GM12878 (cell line): ENCODE results near the gene DGAT2. TPM values are rescaled to one million over a fixed set of nuclear protein-coding genes. Genes with fewer than 3 reads are reported as not detected.

Experiments
- ATAC-seq: fragments of 200-7000 bp; cut with Tn5 transposase; 3 replicates; pipeline ENCODE4 v1.9.1; 2020; ENCODE audit warnings: mild to moderate bottlenecking, moderate library complexity
- BruUV-seq: library from RNA; stranded (reverse); fragments of 400-500 nt; replicated peaks from 2 replicates; lab custom pipeline; 2021; lab: Mats Ljungman, UMichigan
- CTCF ChIA-PET: fragments of 300-600 bp; sonication (Branson Sonifier 250); formaldehyde crosslinking; extraction: SDS; loops from one replicate; lab custom pipeline; 2021; ENCODE audit warnings: inconsistent platforms; lab: Yijun Ruan, JAX
- POLR2A ChIA-PET: fragments of 350-600 bp; formaldehyde crosslinking; extraction: SDS; loops from one replicate; lab custom pipeline; 2021; ENCODE audit warnings: inconsistent platforms; lab: Charles Lee
- RAD21 ChIA-PET: fragments of 300-600 bp; sonication (Branson Sonifier 250); formaldehyde crosslinking; loops from one replicate; lab custom pipeline; 2023; ENCODE audit warnings: antibody characterized with exemption; ENCODE audit not compliant: unreplicated experiment; lab: Charles Lee
- SMC1A ChIA-PET: fragments of 300-600 bp; sonication (Branson Sonifier 250); formaldehyde crosslinking; loops from one replicate; lab custom pipeline; 2023; ENCODE audit not compliant: unreplicated experiment, uncharacterized antibody; lab: Charles Lee
- DNase-seq: peaks from one replicate; pipeline ENCODE4 v3.0.0-alpha.2; 2011; ENCODE audit warnings: low read depth, low spot score
- FAIRE-seq: peaks from 3 replicates; lab custom pipeline; 2011; peaks lifted over from hg19 to GRCh38; lab: Jason Lieb, UNC
- H2AFZ ChIP-seq: 2 replicates; pipeline ENCODE4 v1.6.0; 2011; ENCODE audit warnings: low read depth, low read length, control low read depth; ENCODE audit not compliant: control insufficient read depth
- H3K27ac ChIP-seq: 2 replicates; pipeline ENCODE4 v1.5.1; 2011; ENCODE audit warnings: control low read depth; ENCODE audit not compliant: control insufficient read depth, insufficient read depth
- H3K27me3 ChIP-seq, 2 experiments: replicated peaks in 1 of 2; 2 replicates each; pipeline versions ENCODE4 v1.6.0 to v1.6.1; 2011; ENCODE audit warnings: low read length in 1 of 2; ENCODE audit not compliant: control insufficient read depth in 2 of 2, insufficient read depth in 2 of 2
- H3K36me3 ChIP-seq, 2 experiments: 2 replicates each; pipeline ENCODE4 v1.5.1; 2011; ENCODE audit warnings: low read length in 1 of 2; ENCODE audit not compliant: control insufficient read depth in 2 of 2, insufficient read depth in 2 of 2
- H3K4me1 ChIP-seq: 2 replicates; pipeline ENCODE4 v1.6.1; 2011; ENCODE audit warnings: mild to moderate bottlenecking, low read length, moderate library complexity, mixed read lengths; ENCODE audit not compliant: control insufficient read depth, insufficient read depth
- H3K4me2 ChIP-seq: 2 replicates; pipeline ENCODE4 v1.6.0; 2011; ENCODE audit warnings: control low read depth; ENCODE audit not compliant: control insufficient read depth, insufficient read depth
- H3K4me3 ChIP-seq: fragments of 200-600 bp; sonication (generic); 2 replicates; pipeline ENCODE4 v1.5.1; 2016
- H3K79me2 ChIP-seq: 2 replicates; pipeline ENCODE4 v1.6.0; 2011; ENCODE audit warnings: low read length; ENCODE audit not compliant: control insufficient read depth, insufficient read depth
- H3K9ac ChIP-seq: 2 replicates; pipeline ENCODE4 v1.8.0; 2011; ENCODE audit warnings: low read length, control low read depth, mixed read lengths; ENCODE audit not compliant: control insufficient read depth, insufficient read depth
- H3K9me3 ChIP-seq: replicated peaks from 3 replicates; pipeline ENCODE4 v1.5.1; 2011; ENCODE audit warnings: mild to moderate bottlenecking, low read length; ENCODE audit not compliant: control insufficient read depth, insufficient read depth
- H4K20me1 ChIP-seq: 2 replicates; pipeline ENCODE4 v1.6.0; 2011; ENCODE audit not compliant: control insufficient read depth, insufficient read depth
- BMI1 ChIP-seq: fragments of 450-650 bp; IDR thresholded peaks from 2 replicates; pipeline ENCODE4 v1.6.1; 2016; ENCODE audit warnings: mild to moderate bottlenecking, moderate library complexity, borderline replicate concordance
- NR2C2 ChIP-seq: IDR thresholded peaks from 2 replicates; pipeline ENCODE4 v1.6.1; 2011; ENCODE audit warnings: borderline replicate concordance, low read depth; ENCODE audit not compliant: control insufficient read depth, insufficient read length
- RELB ChIP-seq: fragments of 450-650 bp; IDR thresholded peaks from 2 replicates; pipeline ENCODE4 v1.6.1; 2017; ENCODE audit warnings: low read depth, mild to moderate bottlenecking, moderate library complexity
- SIN3A ChIP-seq: IDR thresholded peaks from 2 replicates; pipeline ENCODE4 v1.6.1; 2012; ENCODE audit warnings: low read depth, low read length, improper control_type of control experiment
- SRF ChIP-seq, 2 experiments: IDR thresholded peaks; 2 replicates each; pipeline ENCODE4 v1.6.1; 2011; ENCODE audit warnings: low read depth in 2 of 2, low read length in 2 of 2, mild to moderate bottlenecking in 1 of 2, moderate library complexity in 1 of 2
- SUPT20H ChIP-seq: IDR thresholded peaks from 2 replicates; pipeline ENCODE4 v1.6.1; 2011; ENCODE audit warnings: low read depth, mild to moderate bottlenecking, low read length, moderate library complexity, borderline replicate concordance; ENCODE audit not compliant: control insufficient read depth
- ZBTB33 ChIP-seq: fragments of 450-650 bp; IDR thresholded peaks from 2 replicates; pipeline ENCODE4 v1.6.1; 2017; ENCODE audit warnings: mild to moderate bottlenecking
- ZNF384 ChIP-seq: IDR thresholded peaks from 2 replicates; pipeline ENCODE4 v1.6.1; 2012; ENCODE audit warnings: low read depth, mild to moderate bottlenecking, low read length, improper control_type of control experiment, borderline replicate concordance
- ZNF592 ChIP-seq: fragments of 450-650 bp; IDR thresholded peaks from 2 replicates; pipeline ENCODE4 v1.6.1; 2017; ENCODE audit warnings: mild to moderate bottlenecking, moderate library complexity
- WGBS: methylation state at CpG from one replicate; pipeline ENCODE4 v1.1.6; 2016; ENCODE audit warnings: low lambda C conversion rate; ENCODE audit not compliant: insufficient replicate concordance, insufficient coverage; ENCODE audit errors: missing lambda C conversion rate; 5-methylcytosine and 5-hydroxymethylcytosine counted together
- in situ Hi-C: fragments of 300-500 bp; cut with MboI; formaldehyde crosslinking; loops from 9 replicates; pipeline ENCODE4 v1.14.3; 2018; ENCODE audit warnings: mixed read lengths
- intact Hi-C: fragments of 100-400 bp; cut with micrococcal nuclease; formaldehyde crosslinking; loops from one replicate; pipeline ENCODE4 v1.14.2; 2022; ENCODE audit not compliant: unreplicated experiment
- polyA plus RNA-seq, 11 experiments: library from polyadenylated mRNA; depleted of rRNA in 4 of 11; unstranded in 6 of 11; stranded (reverse) in 5 of 11; fragments of >200 nt; fragmentation: Nextera tagmentation in 4 of 11; fragmentation: Illumina TruSeq in 1 of 11; extraction: Ambion mirVana in 4 of 11; extraction: Trizol in 1 of 11; gene quantifications; 1 replicate in 1 of 11; 2 replicates in 10 of 11; pipeline versions ENCODE4 v1.2.1 to v1.2.3, GENCODE V29; 2011 to 2016; ENCODE audit warnings: inconsistent platforms in 2 of 11, missing spikeins in 2 of 11, low read depth in 1 of 11
- total RNA-seq, 4 experiments: library from RNA; depleted of rRNA in 3 of 4; stranded (reverse); fragments of >200 nt in 3 of 4; fragmentation: Illumina TruSeq in 1 of 4; extraction: Trizol in 1 of 4; gene quantifications; 2 replicates each; pipeline versions ENCODE4 v1.2.1 to v1.2.3, GENCODE V29; 2013 to 2021

The DGAT2 gene
- total and polyA plus RNA-seq, 10 of the 15 experiments (the other 5 are each of a cell fraction or from before 2014, with no cell fraction given): 5.1 to 25.9 (median 17.6) TPM

- H3K4me1 ChIP-seq: no peaks in the 10 kb centered on the region
- BruUV-seq: no TSS peak
- in situ Hi-C loops: no loop called here
- no peak for TF ChIP-seq NR2C2
- TF ChIP-seq ZNF592: no peak
- no peak for TF ChIP-seq BMI1
- no peak for TF ChIP-seq ZBTB33
- no peak for TF ChIP-seq ZNF384
- no peak for TF ChIP-seq SRF (IDR thresholded peaks at IDR 0.05; ENCODE audit: low read depth in 2 of 2, low read length in 2 of 2)
- TF ChIP-seq SIN3A: no peak
- TF ChIP-seq RELB: no peak
- no peak for TF ChIP-seq SUPT20H
- intact Hi-C loops: loop anchor here (10.0 kb wide), 1 partner anchor 165 kb away; no protein-coding TSS in a partner anchor
- DNase-seq (no peak), FAIRE-seq (no peak), ATAC-seq (no peak)
- ChIA-PET SMC1A (interaction anchor here (0.6 kb wide), 1 partner anchor 257 kb away, joined by 3 read pairs; no protein-coding TSS in a partner anchor), CTCF (interaction anchor here (1.2 kb wide), 1 partner anchor 26 kb away, joined by 3 read pairs; no protein-coding TSS in a partner anchor), RAD21 (no interaction called here), POLR2A (no interaction called here)
- H3K79me2 ChIP-seq: no peaks in the 10 kb centered on the region
- no peaks in the 10 kb centered on the region for H3K36me3 ChIP-seq
- 15% methylated on average over 4 of the region's 4 CpGs for WGBS
- no peaks in the 10 kb centered on the region for H4K20me1 ChIP-seq
- H3K4me3 ChIP-seq: no peak overlapping the region
- H3K9ac ChIP-seq: no peak overlapping the region
- no peak overlapping the region for H3K27ac ChIP-seq
- H2AFZ ChIP-seq: no peak overlapping the region
- H3K4me2 ChIP-seq: no peak overlapping the region
- no peaks in the 10 kb centered on the region for H3K9me3 ChIP-seq
- no peaks in the 10 kb centered on the region for H3K27me3 ChIP-seq
These were observed 8.7 kb upstream of the DGAT2 start for GRCh38 chr11:75759832-75760231.
